GM18861 (cell line): ENCODE data around the gene HIVEP2.

Source experiments
- ATAC-seq: cut with Tn5 transposase; IDR thresholded peaks from one replicate; pipeline ENCODE4 v1.9.1; 2021; ENCODE audit not compliant: unreplicated experiment

Gene HIVEP2

GRCh38 chr6:142751452-142751851 is 193.5 kb downstream of the HIVEP2 start:
- ATAC-seq, result no peak

- ATAC-seq, result no peak
These were observed 194.0 kb downstream of the HIVEP2 start for GRCh38 chr6:142750998-142751397.

DNA sequence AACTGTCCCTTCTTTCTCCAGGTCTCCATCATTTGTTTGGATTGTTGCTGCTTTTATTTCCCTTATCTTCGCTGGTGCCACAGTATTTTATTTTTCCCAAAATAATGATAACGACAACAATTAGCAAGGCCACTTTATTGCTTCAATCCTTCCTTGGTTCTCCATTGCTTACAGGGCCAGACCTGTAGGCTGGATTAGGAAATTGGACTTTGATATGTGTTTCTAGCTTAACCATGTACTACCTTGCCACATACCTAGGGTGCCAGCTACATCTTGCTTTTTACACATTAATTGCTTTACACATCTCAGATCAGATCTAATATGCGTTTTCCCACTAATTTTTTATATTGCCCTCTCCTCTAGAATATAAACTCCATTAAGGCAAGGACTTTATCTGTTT is 195.4 kb downstream of the HIVEP2 start:
- ATAC-seq, result no peak

DNA sequence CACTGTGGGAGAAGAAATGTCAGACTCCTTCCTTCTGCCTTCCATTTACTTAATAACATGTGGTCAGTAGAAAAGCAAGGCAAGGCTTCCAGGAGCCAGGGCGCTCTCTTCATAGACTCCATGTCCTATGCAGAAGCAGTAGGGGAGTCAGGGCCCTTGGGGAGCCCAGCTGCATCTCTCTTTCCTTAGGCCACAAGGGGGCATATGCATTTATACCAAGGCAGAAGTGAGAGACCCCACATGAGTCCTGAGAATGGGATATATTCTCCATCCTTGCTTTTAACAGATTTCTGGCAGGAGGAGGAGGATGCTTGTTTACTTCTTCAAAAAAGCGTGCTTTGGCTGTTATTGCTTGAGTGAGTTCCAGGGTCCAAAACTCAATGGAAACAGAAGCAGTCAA is 198.5 kb downstream of the HIVEP2 start:
- ATAC-seq, result peak; percentile 74

DNA sequence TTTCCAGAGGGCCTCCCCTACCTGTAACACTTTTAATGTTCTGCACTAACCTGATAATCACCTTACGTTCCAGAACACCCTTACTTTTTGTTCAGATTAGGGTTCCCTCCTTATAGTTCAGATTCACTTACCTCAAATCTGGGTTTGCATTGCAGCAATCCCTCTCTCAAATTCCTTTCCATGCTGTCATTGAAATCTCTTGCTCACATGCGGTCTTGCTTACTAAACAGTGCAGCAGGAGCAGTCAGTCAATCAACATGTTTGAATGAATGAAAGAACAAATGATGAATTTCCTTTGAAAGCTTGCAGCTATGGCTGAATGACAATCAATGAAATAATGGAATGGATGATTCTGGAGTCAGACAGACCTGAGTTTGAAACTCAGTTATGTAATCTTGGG is 200.1 kb downstream of the HIVEP2 start:
- no peak for ATAC-seq

DNA sequence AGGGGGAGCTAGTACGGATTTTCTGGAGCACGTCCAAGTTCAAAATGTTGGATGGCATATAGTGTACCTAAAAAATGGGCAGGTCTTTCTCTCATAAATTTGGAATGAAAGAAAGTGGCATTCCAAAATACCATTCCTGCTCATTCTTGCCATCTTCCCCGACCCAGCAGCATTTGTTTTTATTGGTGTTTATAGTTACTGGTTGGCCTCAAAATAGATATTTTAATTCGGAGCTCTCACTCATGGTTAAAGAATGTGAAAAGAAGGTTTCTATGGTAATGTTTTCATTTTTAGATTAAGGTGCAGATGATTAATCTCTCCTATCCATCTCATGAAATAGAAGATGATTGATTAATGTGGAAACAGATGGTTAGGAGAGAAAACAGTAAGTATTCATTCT is 204.5 kb downstream of the HIVEP2 start:
- ATAC-seq, result no peak

GRCh38 chr6:142738731-142739130 is 206.2 kb downstream of the HIVEP2 start:
- ATAC-seq, result no peak

DNA sequence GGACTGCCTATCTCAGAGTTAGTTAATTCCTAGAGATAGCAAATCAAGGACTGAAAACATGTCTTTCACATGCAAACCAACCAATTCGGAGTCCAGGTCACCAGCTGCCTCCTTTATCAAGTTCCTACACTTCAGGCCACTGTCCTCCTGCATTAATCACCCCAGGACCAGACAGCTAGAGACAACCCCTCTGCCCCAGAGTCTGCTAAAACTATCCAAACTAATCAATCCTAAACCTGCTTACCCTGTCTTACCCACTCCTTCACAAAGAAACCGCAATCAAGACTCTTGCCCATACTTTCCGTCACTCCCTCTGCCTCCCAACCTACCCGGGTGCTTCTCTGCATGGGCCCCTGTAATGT is 207.0 kb downstream of the HIVEP2 start:
- no peak for ATAC-seq

- ATAC-seq, result no peak
These were observed 207.5 kb downstream of the HIVEP2 start for GRCh38 chr6:142737368-142738034.

DNA sequence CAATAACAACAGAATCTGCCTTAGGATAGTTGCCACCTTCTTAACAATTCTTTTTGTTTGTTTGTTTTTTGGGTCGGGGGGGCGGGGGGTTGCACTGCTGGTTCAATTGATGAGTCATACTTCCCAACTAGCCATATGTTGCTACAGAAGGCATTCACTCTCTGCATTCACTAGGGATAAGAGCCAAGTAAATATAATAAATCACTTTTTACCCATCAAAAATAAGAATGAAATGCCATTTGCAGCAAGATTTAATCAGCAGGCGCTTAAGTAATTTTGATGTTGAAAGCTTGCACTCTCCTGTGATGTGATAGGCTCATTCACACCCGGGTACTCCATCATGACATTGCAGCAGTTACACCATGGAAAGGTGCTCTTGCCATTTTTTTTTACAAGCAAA is 209.8 kb downstream of the HIVEP2 start:
- ATAC-seq, result no peak

GRCh38 chr6:142732790-142733189 is 212.2 kb downstream of the HIVEP2 start:
- no peak for ATAC-seq

DNA sequence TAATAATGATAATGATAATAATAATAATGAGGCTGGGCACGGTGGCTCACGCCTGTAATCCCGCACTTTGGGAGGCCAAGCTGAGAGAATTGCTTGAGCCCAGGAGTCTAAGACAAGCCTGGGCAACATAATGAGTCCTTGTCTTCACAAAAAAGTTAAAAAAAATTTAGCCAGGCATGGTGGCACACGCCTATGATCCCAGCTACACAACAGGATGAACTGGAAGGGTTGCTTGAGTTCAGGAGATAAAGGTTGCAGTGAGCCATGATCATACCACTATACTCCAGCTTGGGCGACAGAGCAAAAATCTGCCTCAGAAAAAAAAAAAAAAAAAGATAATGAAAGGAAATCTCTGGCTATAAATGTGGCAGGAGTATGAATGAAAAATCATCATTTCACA is 213.4 kb downstream of the HIVEP2 start:
- ATAC-seq, result no peak

DNA sequence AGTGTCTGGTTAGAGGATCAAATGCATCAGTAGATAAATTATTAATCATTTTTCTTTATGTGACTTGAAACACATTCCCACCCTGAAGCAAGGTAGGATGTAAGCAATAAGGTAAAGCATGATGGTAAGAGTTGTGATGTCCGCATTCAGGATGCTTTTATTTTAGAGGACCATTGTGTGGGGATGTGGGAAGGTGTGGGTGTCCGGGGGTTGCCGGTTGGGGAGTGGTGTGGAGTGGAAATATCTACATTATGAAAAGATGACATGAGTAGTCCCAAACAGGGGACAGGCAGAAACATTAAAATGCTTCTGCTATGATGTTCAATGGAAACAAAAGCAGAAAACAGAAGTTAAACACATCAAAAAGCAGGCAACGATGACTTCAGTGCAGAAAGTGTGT is 215.4 kb downstream of the HIVEP2 start:
- no peak for ATAC-seq

DNA sequence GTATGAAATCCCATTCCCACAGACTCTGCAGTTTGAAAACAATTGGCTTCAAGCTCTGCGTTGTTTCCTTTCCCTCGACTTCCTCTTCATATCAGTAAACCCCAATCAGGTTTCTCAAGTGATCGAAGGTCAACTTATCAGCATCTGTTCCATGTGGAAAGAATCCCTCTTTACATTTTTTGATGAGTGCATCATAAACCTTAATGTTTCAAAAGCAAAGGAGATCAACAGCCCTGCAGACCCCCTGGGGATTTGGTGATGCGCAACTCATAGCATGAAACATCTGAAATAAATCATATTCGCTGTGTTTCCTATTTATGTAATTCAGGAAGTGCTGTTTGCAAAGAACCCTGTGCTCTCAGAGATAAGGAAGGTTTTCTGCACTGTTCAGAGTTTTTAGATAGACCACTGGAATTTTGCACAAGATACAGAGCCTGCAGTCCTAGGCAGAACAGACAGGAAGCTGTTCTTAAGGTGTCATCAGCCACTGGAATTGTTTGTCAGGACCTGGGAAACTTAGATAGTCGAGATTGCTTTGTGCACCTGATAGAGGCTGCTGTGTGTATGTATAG is 216.0 kb downstream of the HIVEP2 start:
- ATAC-seq, result no peak

GRCh38 chr6:142728364-142728763 is 216.6 kb downstream of the HIVEP2 start:
- no peak for ATAC-seq

DNA sequence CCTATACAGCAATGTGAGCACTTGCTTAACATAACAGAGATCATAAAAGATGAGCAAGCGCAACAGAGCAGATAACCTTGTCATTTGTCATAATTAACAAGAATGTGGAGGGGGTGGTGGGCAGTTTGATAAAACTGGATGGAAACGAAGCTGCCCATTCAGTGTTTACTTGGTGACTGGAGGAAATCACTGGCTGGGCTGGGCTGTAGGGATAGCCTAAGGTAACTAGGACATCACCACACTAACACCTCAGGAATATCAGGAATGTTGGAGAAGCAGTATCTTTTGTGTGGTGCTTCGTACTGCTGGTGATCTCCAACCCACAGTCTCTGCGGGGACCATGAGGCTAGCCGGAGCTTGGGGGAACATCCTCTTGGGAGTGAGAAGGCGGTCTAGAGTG is 218.4 kb downstream of the HIVEP2 start:
- ATAC-seq, result no peak

DNA sequence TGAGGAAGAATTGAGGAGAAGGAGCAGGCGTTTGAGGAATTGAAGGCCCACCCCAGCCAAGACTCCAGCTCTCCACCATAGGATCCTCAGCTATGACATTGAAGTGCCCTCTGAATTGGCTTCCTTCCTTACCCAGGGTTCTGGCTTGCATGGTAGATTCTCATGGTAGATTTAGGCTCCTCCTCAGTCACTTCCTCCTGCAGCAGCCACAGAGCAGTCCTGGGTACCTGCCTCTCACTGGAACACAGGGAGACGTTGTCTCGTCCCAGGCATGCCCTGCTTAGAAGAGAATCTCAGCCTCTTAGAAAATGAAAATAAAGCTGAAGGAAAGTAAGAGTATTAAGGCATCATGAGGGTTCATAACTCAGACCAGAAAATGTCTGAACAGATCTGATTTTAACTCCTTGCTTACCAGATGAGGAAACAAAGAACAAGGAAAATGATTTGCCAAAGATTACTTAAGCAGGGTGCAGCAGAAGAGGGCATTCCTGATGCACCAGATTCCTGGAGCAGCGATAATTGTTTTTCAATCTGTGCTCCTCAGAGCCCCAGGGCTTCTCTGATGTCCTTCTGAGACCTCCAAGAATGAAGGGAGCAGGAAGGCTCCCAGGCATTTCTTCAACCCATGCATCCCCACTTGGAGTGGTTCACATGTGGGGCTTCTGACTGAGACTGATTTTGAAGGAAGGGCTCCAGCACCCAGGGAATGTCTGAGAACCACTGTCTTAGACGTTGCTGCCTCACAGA is 219.8 kb downstream of the HIVEP2 start:
- ATAC-seq, result no peak

GRCh38 chr6:142722841-142723240 is 222.1 kb downstream of the HIVEP2 start:
- ATAC-seq, result no peak

DNA sequence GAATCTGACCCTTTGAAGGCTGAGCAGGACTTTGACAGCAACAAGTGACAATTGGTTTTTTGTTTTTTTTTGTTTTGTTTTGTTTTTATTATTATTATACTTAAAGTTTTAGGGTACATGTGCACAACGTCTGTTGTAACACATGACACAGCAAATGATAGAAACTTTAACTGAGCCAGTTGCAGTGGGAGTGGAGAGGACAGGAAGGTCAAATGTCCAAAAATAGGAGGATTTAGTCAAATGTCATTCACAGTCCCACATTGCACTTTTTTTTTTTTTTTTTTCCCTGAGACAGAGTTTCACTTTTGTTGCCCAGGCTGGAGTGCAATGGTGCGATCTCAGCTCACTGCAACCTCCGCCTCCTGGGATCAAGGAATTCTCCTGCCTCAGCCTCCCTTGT is 223.0 kb downstream of the HIVEP2 start:
- ATAC-seq, result no peak

- no peak for ATAC-seq
These were observed 223.6 kb downstream of the HIVEP2 start for GRCh38 chr6:142721215-142721920.

DNA sequence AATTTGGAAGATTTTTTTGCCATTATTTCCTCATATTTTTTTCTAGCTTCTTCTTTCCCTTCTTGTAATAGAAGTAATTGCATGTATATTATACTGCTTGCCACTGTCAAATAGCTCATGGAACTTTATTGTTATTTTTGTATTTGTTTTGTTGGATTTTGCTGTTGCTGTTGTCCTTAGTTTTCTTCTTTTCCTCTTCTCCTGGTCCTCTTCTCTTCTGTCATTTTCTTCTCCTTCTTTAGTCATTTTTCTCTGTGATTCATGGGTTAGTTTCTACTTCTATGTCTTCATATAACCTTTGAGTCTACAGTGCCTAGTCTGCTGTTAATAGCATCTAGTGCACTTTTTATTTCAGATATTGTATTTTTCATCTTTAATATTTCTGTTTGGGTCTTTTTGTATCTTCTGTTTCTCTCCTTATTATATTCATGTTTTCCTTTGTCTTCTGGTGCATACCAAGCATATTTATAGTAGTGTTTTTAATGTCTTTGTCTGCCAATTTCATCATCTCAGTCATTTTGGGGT is 226.2 kb downstream of the HIVEP2 start:
- no peak for ATAC-seq

DNA sequence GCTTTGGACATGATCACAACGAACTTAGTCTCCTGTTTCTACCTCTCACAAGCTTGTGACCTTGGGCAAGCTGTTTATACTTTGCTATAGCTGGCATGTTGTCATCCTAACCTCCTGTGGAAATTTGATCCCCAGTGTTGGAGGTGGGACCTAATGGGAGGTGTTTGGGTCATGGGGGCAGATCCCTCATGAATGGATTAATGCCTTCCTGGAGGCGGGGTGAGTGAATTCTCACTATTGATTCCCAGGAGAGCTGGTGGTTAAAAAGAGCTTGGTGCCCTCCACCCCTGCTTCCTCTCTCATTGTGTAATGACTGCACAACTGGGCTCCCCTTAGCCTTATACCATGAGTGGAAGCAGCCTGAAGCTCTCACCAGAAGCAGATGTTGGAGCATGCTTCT is 228.9 kb downstream of the HIVEP2 start:
- ATAC-seq, result no peak
